ENCODE measurements around the gene SULT2A1. TPM values are rescaled to one million over a fixed set of nuclear protein-coding genes. Genes with fewer than 3 reads are reported as not detected.
"Not testable (repeated sequence)": the region's sequence is repeated elsewhere in the genome, so short reads cannot be mapped to it uniquely, and the experiment has no call there.

SULT2A1 gene
- total and polyA plus RNA-seq, 7 donors: not detected

GRCh38 chr19:47882890-47883289 lies 3.2 kb downstream of the SULT2A1 start:
- TF ChIP-seq CTCF (IDR thresholded peaks at IDR 0.05): no peak
- 56 to 81% (median 76%) methylated on average over 3 of the region's 3 CpGs for WGBS, 3 donors

GRCh38 chr19:47881757-47882156 lies 4.4 kb downstream of the SULT2A1 start:
- H3K9me3 ChIP-seq: no peaks in the 10 kb centered on the region
- H3K36me3 ChIP-seq (ENCODE audit: insufficient read depth in 1 of 2, low read depth in 1 of 2): no peaks in the 10 kb centered on the region
- WGBS, 3 donors: 57 to 68% (median 68%) methylated on average over 5 of the region's 5 CpGs
- no peaks in the 10 kb centered on the region for H3K27me3 ChIP-seq (ENCODE audit: insufficient read depth in 3 of 3, low read length in 2 of 3)
- no peak for DNase-seq
- H3K4me3 ChIP-seq: no peak overlapping the region
- TF ChIP-seq CTCF (IDR thresholded peaks at IDR 0.05): no peak
- ATAC-seq: no peak
- intact Hi-C loops (cut with DNase I): no loop called here
- H3K4me1 ChIP-seq: no peaks in the 10 kb centered on the region
- H3K27ac ChIP-seq: no peak overlapping the region

More at GRCh38 chr19:47882890-47883289, 3.2 kb downstream of the SULT2A1 start:
- Histone ChIP-seq H3K4me3 (no peak overlapping the region), H3K36me3 (ENCODE audit: insufficient read depth in 1 of 2, low read depth in 1 of 2) (no peaks in the 10 kb centered on the region), H3K27me3 (ENCODE audit: insufficient read depth in 3 of 3, low read length in 2 of 3) (no peaks in the 10 kb centered on the region), H3K4me1 (no peaks in the 10 kb centered on the region), H3K9me3 (no peaks in the 10 kb centered on the region), H3K27ac (no peak overlapping the region)
- DNase-seq (no peak), ATAC-seq (no peak)
- intact Hi-C loops (cut with DNase I): no loop called here

- H3K9me3 ChIP-seq; ATAC-seq; H3K27ac ChIP-seq; H3K36me3 ChIP-seq (ENCODE audit: insufficient read depth in 1 of 2, low read depth in 1 of 2); H3K4me3 ChIP-seq; intact Hi-C loops (cut with DNase I); DNase-seq; H3K4me1 ChIP-seq; H3K27me3 ChIP-seq (ENCODE audit: insufficient read depth in 3 of 3, low read length in 2 of 3): not testable (repeated sequence)
- WGBS, 3 donors: 47 to 66% (median 61%) methylated on average over 4 of the region's 4 CpGs
These were observed 6.7 kb downstream of the SULT2A1 start for GRCh38 chr19:47879385-47879784.

- no peaks in the 10 kb centered on the region for H3K4me1 ChIP-seq
- no peaks in the 10 kb centered on the region for H3K9me3 ChIP-seq
- no peak overlapping the region for H3K27ac ChIP-seq
- intact Hi-C loops (cut with DNase I): no loop called here
- no peaks in the 10 kb centered on the region for H3K36me3 ChIP-seq (ENCODE audit: insufficient read depth in 1 of 2, low read depth in 1 of 2)
- peaks cover 0 to 3% (median 0%) of the 10 kb centered on the region in 3 donors for H3K27me3 ChIP-seq (ENCODE audit: insufficient read depth in 3 of 3, low read length in 2 of 3)
- no peak for TF ChIP-seq CTCF (IDR thresholded peaks at IDR 0.05)
- ATAC-seq: no peak
- H3K4me3 ChIP-seq: no peak overlapping the region
- no peak for DNase-seq
- 62 to 88% (median 84%) methylated on average over 4 of the region's 4 CpGs for WGBS, 3 donors
These were observed 7.2 kb downstream of the SULT2A1 start for GRCh38 chr19:47878906-47879305.

GRCh38 chr19:47865166-47865565 lies 20.9 kb downstream of the SULT2A1 start:
- no peak for ATAC-seq
- DNase-seq: no peak
- 46 to 61% (median 46%) methylated on average over 10 of the region's 10 CpGs for WGBS, 3 donors
- no peak for TF ChIP-seq CTCF (IDR thresholded peaks at IDR 0.05)
- H3K27ac ChIP-seq: no peak overlapping the region
- no peaks in the 10 kb centered on the region for H3K4me1 ChIP-seq
- peaks cover 3% of the 10 kb centered on the region for H3K9me3 ChIP-seq
- H3K27me3 ChIP-seq (ENCODE audit: insufficient read depth in 3 of 3, low read length in 2 of 3): peaks cover 0 to 5% (median 0%) of the 10 kb centered on the region in 3 donors
- intact Hi-C loops (cut with DNase I): no loop called here
- H3K4me3 ChIP-seq: no peak overlapping the region
- H3K36me3 ChIP-seq (ENCODE audit: insufficient read depth in 1 of 2, low read depth in 1 of 2): no peaks in the 10 kb centered on the region
